GM21381 (cell line): ENCODE data around the gene GALM.
"Not testable (repeated sequence)": the region's sequence is repeated elsewhere in the genome, so short reads cannot be mapped to it uniquely, and the experiment has no call there.

Experiments
- ATAC-seq: cut with Tn5 transposase; IDR thresholded peaks from one replicate; pipeline ENCODE4 v1.9.1; 2021; ENCODE audit warnings: mild to moderate bottlenecking, moderate library complexity; ENCODE audit not compliant: unreplicated experiment

Gene GALM

DNA sequence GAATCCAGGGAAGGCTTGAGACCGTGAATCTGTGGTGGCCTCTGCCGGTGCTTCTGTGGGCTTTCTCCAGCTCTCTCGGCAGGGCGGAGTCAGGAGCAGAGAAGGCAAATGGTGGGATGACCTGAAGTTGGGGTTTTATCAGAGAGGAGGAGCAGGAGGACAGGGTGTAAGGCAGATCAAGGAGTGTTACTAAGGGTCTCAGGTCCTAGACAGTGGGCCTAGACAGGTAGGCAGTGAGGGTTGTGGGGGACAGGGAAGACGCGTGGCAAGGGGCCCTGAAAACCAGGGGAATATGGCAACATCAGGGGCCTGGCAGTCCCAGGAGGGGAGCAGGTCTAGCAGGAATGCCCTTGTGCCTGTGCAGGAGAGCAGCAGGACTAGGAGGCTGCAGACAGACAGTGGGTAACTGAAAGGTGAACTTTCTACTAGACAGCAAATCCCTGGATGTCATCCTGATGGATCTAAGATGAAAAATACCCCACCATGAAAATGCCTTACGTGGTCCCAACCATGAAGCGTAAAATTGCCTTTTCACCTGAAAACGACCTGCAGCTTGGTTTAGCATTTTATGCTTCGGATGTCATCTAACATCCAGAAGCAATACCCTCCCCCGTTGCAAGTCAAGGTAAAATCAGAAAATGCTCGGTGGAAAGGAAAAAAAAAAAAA is 43.1 kb downstream of the GALM start:
- ATAC-seq, result no peak

DNA sequence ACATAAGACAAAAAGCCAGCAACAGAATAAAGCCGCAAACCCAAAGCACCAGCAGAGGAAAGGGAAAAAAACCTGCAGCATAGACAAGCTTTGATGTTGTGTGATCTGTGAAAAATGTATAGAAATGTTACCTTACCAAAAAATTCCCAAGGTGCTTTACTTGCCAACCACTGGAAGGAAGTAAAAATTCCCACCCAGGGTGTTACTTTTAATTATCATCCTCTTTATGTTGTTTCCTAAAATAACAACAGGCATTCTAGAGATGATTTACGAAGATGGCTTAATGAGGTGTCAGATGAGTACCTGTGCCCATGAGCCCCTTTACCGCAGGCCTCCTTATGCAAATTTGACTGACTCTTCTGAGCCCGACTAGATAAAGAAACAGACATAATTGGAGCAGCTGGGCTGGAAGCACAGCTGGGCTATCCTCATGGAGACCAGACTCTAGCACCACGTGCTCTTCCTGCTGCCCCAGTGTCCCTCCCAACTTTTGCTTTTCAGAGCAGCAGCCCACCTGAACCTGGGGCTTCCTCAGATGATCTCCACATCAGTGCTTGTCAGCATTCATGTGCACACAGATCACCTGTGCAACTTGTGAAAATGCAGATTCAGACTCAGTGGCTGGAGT is 43.8 kb downstream of the GALM start:
- ATAC-seq, result peak; percentile 77

DNA sequence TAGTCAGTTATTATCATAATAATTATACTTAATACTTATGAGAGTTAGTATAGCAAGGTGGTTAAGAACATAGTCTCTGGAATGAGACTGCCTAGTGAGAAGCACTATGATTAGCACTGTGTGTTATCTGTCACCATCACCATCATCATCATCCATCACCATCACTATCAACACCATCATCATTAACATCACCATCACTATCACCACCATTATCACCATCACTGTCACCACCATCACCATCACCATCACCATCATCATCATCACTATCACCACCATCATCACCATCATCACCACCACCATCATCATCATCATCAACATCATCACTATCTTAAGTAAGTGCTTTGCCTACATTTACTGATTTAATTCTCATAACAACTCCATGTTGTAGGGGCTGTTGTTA is 45.6 kb downstream of the GALM start:
- no peak for ATAC-seq

- ATAC-seq, result no peak
These were observed 46.5 kb downstream of the GALM start for GRCh38 chr2:38712413-38712812.

DNA sequence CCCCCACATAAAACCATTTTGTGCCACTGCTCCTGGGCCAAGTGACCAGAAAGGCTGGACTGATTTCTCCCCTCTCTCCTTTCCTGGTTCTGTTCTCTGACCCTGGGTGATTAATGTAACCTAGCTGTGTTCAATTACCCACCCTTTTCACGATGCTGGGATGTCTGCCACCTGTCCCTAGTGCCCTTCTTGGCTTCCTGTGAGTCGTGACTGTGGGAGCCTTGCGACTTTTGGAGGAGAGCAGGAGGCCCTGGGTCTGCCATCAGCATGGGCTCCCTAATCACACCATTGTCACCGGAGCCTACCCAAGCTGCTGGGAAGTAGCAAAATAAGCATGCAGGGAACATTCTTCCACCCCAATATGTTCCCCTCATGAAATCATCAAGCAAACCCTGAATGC is 47.0 kb downstream of the GALM start:
- no peak for ATAC-seq

DNA sequence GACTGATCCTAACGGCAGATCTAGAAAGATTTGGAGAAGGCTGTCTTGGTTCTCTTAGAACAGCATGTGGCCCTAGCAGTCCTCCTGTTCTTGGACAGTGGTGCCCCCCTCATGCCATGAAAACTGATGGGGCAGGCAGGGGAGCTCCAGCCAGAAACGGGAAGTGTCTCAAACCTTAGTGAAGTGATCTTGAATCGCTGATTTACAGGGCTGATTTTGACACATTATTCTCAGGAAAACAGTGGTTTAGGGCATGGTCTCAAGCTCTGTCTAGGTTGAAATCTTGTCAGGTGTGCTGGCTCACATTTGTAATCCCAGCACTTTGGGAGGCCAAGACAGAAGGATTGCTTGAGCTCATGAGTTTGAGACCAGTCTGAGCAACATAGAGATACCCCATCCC is 47.4 kb downstream of the GALM start:
- no peak for ATAC-seq

- ATAC-seq, result not testable (repeated sequence)
These were observed 49.0 kb downstream of the GALM start for GRCh38 chr2:38714941-38715340.

DNA sequence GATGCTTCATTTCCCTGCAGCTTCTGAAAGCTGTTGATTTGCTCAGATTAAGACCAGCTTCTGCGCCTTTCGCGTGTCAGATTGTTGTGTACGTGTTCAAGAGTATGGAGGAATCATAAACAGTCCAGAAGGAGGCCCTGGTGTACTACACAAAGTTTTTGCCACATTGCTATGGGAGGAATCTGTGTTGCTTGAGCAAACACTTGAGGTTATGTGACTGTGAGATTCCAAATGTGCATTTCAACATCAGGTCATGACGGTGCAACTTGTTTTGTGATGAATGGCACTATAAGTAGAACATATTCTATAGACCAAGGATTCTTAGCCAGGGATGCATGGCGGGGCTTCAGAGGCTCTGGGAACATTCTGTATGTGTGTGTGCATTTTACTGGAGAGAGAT is 50.3 kb downstream of the GALM start:
- no peak for ATAC-seq

DNA sequence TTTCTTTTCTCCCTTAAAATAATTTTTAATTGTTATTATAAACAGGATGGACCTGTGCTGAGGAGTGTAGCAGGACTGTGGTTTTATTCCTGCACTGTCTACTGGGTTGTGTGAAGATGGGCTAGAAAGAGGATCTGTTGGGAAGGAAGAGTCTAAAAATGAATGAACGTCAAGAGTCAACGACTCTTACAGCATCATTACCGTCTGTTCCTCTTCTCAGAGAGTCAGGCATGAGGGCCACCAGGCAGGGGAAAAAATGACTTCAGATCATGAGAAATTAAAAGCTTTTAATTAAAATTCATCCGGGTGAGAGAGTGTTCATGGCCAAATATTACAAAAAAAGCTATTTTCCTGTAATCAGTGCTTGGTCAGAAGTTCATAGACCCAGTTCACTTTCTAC is 52.7 kb downstream of the GALM start:
- ATAC-seq, result no peak

DNA sequence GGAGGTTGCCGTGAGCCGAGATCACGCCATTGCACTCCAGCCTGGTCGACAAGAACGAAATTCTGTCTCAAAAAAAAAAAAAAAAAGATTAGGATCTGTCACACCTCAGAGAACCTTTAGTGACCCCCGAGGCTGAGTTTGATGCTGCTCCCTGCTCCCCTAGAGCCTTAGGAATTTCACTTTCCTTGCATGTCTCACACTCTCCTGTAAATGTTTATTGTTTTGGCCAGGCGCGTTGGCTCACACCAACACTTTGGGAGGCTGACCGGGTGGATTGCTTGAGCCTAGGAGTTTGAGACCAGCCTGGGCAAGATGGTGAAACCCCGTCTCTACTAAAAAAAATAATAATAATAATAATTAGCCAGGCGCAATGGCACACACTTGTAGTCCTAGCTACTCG is 53.8 kb downstream of the GALM start:
- ATAC-seq, result no peak

DNA sequence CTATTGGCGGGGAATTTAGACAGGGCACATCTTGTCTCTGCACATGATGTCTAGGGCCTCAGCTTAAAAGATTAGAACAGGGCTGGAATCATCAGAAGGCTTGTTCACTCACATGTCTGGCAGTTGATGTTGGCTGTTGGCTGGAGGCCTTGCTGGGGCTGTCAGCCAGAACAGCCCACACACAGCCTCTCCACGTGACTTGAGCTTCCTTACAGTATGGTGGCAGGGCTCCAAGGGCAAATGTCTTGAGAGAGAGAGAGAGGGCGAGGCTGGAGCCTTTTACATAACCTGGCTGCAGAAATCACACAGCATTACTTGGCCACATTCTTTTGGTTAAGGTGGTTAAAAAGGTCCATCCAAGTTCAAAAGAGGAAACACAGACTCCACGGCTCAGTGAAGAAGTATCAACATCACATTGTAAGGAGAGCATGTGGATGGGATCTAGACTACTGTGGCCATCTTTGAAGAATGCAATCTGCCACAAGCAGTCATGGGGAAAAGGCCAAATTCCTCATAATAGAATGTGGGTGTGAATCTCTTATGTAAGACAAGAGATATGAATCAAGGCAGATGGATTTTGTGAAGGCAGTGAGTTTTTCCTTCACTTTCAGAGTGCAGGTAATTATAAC is 54.8 kb downstream of the GALM start:
- no peak for ATAC-seq

DNA sequence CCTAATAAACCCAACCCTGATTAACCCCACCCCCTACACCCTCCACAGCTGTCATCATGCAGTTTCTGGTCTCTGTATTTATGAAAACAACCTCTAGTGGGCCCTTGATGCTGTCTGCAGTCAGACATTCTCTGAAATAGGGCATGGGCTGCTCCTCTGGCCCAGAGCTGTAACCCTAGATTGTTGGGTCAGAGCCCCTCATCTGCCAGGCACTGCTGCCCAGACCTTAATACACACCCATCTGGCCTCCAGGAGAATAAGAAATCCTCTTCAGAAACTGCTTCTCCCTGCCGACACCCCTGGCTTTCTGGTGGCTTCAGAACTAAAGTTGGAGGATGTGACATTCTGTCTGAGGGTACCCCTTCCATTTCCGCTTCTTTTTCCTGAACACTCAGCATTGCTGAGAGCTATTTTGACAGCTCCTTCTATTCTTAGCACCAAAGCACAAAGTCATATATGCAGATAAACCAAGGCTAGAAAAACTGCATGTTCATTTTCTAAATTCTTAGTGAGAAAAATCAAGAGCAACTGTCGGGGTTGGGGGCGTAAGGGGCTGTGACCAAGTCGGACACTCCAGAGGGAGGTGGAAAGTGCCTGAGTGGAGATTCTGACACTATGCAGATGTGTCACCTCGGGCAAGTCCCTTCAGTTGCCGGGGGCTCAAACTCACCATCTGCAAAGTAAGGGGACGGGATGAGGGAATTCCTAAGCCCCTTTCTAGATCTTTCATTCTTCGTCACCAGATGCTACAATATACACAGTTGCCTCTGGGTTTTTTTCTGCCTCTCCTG is 56.6 kb downstream of the GALM start:
- ATAC-seq, result peak; percentile 44

DNA sequence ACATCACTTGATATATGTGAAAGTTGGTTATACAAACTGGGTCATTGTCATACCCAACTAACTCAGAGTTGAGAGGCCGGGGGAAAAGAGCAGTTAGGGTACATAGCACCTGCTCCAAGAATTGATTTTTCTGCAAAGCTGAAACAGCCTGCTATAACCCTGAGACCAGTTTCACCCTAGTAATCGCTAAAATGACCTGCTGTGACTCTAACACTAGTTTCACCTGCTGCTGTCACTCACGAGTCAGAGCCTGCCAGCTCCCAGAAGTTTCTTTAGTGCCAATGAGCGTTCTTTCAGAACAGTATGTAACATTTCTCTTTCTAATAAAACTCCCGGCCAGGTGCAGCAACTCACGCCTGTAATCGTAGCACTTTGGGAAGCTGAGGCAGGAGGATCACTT is 57.3 kb downstream of the GALM start:
- ATAC-seq, result peak; percentile 55

- ATAC-seq, result no peak
These were observed 61.7 kb downstream of the GALM start for GRCh38 chr2:38727661-38728060.

DNA sequence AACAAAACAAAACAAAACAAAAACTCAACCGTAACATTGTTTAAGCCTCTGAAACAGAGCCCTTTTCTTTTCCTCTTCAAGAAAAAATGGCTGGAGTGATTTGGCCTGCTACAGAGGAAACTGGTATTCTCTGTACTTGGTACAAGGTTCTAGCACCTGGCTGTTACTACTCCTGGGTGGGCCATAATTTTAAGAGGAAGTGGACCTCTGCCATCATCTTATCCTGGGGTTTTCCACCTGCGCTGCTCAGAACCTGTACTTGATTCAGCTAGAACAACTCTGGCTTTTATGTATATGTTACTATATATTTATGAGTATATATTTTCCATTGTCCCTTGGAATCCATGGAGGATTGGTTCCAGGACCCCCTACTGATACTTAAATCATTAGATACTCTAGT is 62.8 kb downstream of the GALM start:
- no peak for ATAC-seq

DNA sequence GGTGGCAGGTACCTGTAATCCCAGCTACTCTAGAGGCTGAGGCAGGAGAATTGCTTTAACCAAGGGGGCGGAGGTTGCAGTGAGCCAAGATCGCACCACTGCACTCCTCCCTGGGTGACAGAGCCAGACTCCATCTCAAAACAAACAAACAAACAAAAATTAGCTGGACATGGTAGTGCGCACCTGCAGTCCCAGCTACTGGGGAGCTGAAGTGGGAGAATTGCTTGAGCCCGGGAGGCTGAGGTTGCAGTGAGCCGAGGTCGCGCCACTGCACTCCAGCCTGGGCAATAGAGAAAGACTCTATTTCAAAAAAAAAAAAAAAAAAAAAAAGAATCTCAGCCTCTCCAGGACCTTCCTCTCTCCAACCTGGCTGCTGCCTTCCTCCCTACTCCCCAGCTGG is 65.2 kb downstream of the GALM start:
- no peak for ATAC-seq

- no peak for ATAC-seq
These were observed 65.8 kb downstream of the GALM start for GRCh38 chr2:38731684-38732221.

GRCh38 chr2:38733300-38733971 is 67.5 kb downstream of the GALM start:
- no peak for ATAC-seq

DNA sequence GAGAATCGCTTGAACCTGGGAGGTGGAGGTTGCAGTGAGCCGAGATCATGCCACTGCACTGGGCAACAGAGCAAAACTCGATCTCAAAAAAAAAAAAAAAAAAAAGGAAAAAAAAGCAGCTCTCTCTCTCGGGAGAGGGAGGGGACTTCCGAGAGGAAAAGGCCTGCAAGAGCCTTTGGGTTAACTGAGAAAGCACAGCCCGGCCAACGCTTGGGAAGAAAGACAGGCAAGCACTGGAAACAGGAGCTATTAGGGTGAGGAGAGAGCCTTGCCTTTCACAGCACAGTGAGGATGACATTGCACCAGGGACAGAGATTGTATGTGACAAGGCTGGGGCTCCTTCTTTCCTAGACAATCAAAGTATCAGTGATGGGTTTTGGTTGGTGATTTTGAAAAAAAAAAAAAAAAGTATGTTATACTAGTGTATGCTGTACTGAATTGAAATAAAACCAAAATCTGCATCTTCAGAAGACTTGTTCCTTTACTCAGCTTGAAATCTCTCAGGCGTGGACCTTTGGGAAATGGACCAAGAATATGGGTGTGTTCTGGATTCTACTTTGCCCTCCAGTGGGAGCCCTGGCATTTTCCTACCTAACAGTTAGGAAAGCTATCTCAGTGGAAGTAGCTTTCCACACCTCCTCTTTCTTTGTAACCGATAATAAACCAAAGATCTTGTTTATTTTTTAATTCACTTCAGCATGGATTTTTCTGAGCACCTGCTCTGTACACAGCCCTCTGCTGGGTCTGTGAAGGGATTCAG is 68.6 kb downstream of the GALM start:
- no peak for ATAC-seq

- no peak for ATAC-seq
These were observed 70.0 kb downstream of the GALM start for GRCh38 chr2:38735999-38736320.
